Endothelial cell (in vitro differentiated cells): ENCODE results near the gene ECI1. TPM values are rescaled to one million over a fixed set of nuclear protein-coding genes. Genes with fewer than 3 reads are reported as not detected.

ENCODE experiments used
- DNase-seq: peaks from one replicate; pipeline ENCODE4 v3.0.0; 2021; ENCODE audit warnings: low spot score
- H3K27ac Mint-ChIP-seq: one replicate; pipeline ENCODE4 v1.8.0; 2021; ENCODE audit warnings: mixed read lengths, inconsistent platforms; ENCODE audit not compliant: unreplicated experiment
- H3K27me3 Mint-ChIP-seq: one replicate; pipeline ENCODE4 v1.8.0; 2021; ENCODE audit warnings: mild to moderate bottlenecking, moderate library complexity, mixed read lengths, inconsistent platforms; ENCODE audit not compliant: unreplicated experiment
- H3K36me3 Mint-ChIP-seq: one replicate; pipeline ENCODE4 v1.8.0; 2021; ENCODE audit warnings: mild to moderate bottlenecking, low read depth, mixed read lengths, inconsistent platforms; ENCODE audit not compliant: unreplicated experiment
- H3K4me1 Mint-ChIP-seq: one replicate; pipeline ENCODE4 v1.8.0; 2021; ENCODE audit warnings: mild to moderate bottlenecking, mixed read lengths, inconsistent platforms; ENCODE audit not compliant: unreplicated experiment
- H3K4me3 Mint-ChIP-seq: one replicate; pipeline ENCODE4 v1.8.0; 2021; ENCODE audit warnings: mild to moderate bottlenecking, mixed read lengths, inconsistent platforms; ENCODE audit not compliant: unreplicated experiment
- H3K9me3 Mint-ChIP-seq: one replicate; pipeline ENCODE4 v1.8.0; 2021; ENCODE audit warnings: mixed read lengths, inconsistent platforms; ENCODE audit not compliant: unreplicated experiment
- CTCF ChIP-seq: fragments of 200-600 bp; sonication (generic); IDR thresholded peaks from one replicate; pipeline ENCODE4 v1.5.0; 2021; ENCODE audit warnings: antibody characterized with exemption; ENCODE audit not compliant: unreplicated experiment
- total RNA-seq: library from RNA; stranded (reverse); fragmentation: NEBNext Ultra II Directional; extraction: Animal tissue kit (Norgen Biotek cat#: 25700); gene quantifications from one replicate; pipeline ENCODE4 v1.2.1, GENCODE V29; 2021; ENCODE audit not compliant: unreplicated experiment

Gene ECI1
- total RNA-seq, 1 donor from 2014 or later = 27.1 TPM

GRCh38 chr16:2195322-2196161, 55.8 kb downstream of the ECI1 start:
- Mint-ChIP-seq H3K4me1 (no peaks in the 10 kb centered on the region), H3K36me3 (peaks cover 4% of the 10 kb centered on the region), H3K27ac (no peak overlapping the region), H3K27me3 (peaks cover 25% of the 10 kb centered on the region), H3K4me3 (no peak overlapping the region), H3K9me3 (no peaks in the 10 kb centered on the region)
- no peak for DNase-seq
- no peak for TF ChIP-seq CTCF

GRCh38 chr16:2194852-2195321, 56.5 kb downstream of the ECI1 start:
- peak; percentile 20 for TF ChIP-seq CTCF
- H3K27ac Mint-ChIP-seq = no peak overlapping the region
- DNase-seq = peak; percentile 48
- H3K4me1 Mint-ChIP-seq = no peaks in the 10 kb centered on the region
- no peaks in the 10 kb centered on the region for H3K9me3 Mint-ChIP-seq
- no peak overlapping the region for H3K4me3 Mint-ChIP-seq
- no peaks in the 10 kb centered on the region for H3K36me3 Mint-ChIP-seq
- H3K27me3 Mint-ChIP-seq = peaks cover 25% of the 10 kb centered on the region

- H3K36me3 Mint-ChIP-seq = no peaks in the 10 kb centered on the region
- no peak overlapping the region for H3K27ac Mint-ChIP-seq
- H3K9me3 Mint-ChIP-seq = no peaks in the 10 kb centered on the region
- H3K27me3 Mint-ChIP-seq = peaks cover 25% of the 10 kb centered on the region
- no peak for TF ChIP-seq CTCF
- H3K4me3 Mint-ChIP-seq = no peak overlapping the region
- no peak for DNase-seq
- H3K4me1 Mint-ChIP-seq = no peaks in the 10 kb centered on the region
Observed at GRCh38 chr16:2194166-2194834, 57.1 kb downstream of the ECI1 start.

GRCh38 chr16:2191446-2191706, 60.0 kb downstream of the ECI1 start:
- H3K4me3 Mint-ChIP-seq = no peak overlapping the region
- no peaks in the 10 kb centered on the region for H3K36me3 Mint-ChIP-seq
- TF ChIP-seq CTCF = no peak
- no peak for DNase-seq
- no peak overlapping the region for H3K27ac Mint-ChIP-seq
- no peaks in the 10 kb centered on the region for H3K9me3 Mint-ChIP-seq
- H3K4me1 Mint-ChIP-seq = no peaks in the 10 kb centered on the region
- peaks cover 17% of the 10 kb centered on the region for H3K27me3 Mint-ChIP-seq
